HG02571 (cell line): ENCODE results near the gene WDR31.
"Not testable (repeated sequence)": the region's sequence is repeated elsewhere in the genome, so short reads cannot be mapped to it uniquely, and the experiment has no call there.

Experiments
- ATAC-seq: cut with Tn5 transposase; IDR thresholded peaks from one replicate; pipeline ENCODE4 v1.9.1; 2021; ENCODE audit warnings: mild to moderate bottlenecking, moderate library complexity; ENCODE audit not compliant: unreplicated experiment

Gene WDR31

DNA sequence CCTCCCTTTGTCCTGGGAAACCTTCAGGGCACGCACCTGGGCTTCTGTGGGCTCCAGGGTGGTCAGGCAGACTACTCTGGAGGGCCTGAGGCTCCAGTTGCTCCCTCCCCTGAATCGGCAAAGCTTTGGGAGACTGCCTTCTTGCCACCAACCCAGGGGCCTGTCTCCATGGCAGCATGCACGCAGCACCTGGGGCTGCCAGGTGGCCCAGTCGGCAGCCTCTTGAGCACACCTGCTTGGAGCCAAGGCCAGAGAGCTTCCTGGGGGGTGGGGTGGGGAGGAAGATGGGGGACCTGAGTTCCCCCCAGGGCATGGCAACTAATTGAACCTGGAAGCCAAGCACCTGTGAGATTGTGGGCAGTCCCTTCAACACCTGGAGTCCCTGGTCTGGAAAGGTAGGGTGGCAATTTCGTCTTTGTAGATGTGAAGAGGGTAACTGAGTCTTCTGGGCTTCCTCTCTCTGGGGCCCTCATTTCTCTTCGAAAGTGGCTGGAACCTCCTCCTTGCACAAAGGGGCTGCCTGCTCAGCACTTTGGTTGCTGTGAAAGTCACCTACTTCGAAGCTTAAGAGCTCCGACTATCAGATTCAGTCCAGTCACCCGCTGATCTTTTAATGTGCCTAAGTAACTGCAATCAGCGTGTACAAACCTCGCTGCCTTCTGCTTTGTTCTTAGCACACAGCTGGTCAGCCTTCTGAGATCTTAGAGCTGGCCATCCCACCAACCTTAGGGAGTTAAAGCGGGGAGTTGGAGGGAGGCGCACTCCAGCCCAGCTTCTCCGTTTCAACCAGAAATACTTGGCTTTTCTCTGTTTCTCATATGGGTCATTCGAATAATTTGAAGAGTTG lies 40.9 kb downstream of the WDR31 start:
- no peak for ATAC-seq

DNA sequence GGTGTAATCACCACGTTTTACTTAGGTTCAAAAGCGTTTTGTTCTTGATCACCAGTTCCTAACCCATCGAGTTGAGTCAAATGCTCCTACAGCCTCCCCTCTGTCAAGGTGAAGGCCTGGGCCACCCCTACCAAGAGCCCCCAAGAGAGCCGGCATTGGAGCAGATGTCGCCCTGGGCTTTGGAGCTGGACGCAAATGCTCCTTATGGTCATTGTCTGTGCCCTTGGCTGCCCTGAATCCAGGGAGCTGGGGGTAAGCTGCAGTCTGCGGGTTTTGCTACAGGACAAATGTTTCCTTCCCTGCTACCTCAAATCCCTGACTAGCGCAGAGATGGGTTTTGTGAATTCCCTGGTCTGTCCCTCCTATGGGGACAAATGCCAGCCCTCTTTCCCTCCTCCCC lies 41.8 kb downstream of the WDR31 start:
- ATAC-seq, result no peak

GRCh38 chr9:113296796-113297558 lies 43.1 kb downstream of the WDR31 start:
- ATAC-seq, result no peak

DNA sequence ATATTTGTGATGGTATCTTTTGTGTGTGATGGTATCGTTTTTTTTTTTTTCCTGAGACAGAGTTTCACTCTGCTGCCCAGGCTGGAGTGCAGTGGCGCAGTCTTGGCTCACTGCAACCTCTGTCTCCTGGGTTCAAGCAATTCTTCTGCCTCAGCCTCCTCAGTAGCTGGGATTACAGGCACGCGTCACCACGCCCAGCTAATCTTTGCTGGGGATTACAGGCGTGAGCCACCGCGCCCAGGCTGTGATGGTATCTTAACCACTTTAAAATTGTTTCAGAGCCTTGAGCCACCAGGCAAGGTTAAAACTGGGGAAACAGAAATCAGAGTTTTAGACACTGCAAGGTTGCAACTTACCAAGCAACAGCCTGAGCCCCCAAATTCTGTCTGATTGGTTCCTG lies 43.8 kb downstream of the WDR31 start:
- ATAC-seq, result not testable (repeated sequence)

DNA sequence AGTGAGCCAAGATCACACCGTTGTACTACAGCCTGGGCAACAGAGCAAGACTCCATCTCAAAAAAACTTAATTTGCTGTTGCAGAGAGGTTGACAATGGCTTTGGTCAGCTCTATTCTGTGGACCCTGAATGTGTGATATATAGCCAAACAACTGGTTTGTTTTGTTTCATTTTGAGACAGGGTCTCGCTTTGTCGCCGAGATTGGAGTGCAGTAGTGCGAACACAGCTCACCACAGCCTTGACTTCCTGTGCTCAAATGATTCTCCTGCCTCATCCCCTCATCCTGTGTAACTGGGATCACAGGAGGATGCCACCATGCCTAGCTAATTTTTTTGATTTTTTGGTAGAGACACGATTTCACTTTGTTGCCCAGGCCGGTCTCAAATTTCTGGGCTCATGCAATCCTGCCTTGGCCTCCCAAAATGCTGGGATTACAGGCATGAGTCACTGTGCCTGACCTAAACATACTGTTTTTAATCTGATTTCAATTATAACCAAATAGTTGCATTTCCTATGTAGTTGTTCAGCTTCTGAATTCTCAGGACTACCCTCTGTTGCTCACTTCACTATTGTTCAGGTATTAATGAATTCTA lies 46.7 kb downstream of the WDR31 start:
- ATAC-seq, result no peak

- ATAC-seq, result no peak
Measured at GRCh38 chr9:113290052-113290607, 49.9 kb downstream of the WDR31 start.

GRCh38 chr9:113289091-113289490 lies 51.0 kb downstream of the WDR31 start:
- ATAC-seq, result no peak

DNA sequence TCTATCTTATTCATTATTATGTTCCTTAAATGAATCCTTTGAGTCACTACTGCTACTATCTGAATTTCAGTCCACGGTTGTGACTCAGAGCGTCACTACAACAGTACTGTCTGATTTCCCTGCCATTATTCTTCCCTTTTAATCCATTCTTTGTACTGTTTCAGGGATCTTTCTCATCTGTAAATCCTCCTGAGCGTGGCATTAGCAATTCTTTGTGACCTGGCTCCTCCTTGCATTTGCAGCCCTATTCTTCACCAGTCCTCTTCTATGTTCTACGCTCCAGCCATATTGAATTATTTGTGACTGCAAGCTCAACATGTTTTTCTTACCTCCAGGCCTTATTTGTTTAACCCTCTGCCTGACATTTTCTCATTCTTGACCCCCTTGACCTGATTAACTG lies 58.7 kb downstream of the WDR31 start:
- ATAC-seq, result no peak

DNA sequence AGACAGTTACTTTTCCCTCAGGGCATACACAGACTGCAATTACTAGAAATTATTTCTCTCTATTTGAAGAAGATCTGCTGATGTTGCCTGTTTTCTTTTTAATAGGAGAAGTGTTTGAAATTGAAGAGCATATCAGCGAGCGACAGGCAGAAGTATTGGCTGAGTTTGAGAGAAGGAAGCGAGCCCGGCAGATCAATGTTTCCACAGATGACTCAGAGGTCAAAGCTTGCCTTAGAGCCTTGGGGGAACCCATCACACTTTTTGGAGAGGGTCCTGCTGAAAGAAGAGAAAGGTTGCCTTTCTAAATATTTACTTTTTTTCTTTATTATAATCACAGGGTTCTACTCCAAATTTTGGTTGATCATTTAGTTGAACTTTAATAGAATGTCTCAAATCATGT lies 61.2 kb downstream of the WDR31 start:
- no peak for ATAC-seq

- ATAC-seq, result peak; percentile 98
Measured at GRCh38 chr9:113275157-113276131, 64.6 kb downstream of the WDR31 start, which contains the start of the genes CDC26 and PRPF4. Gene CDC26, minus strand, starts transcription at chr9:113275572. Its CDS starts 3,065 bp downstream, at chr9:113272507. Gene PRPF4, plus strand, starts transcription at chr9:113275658. Its CDS starts 86 bp downstream, at chr9:113275744.

DNA sequence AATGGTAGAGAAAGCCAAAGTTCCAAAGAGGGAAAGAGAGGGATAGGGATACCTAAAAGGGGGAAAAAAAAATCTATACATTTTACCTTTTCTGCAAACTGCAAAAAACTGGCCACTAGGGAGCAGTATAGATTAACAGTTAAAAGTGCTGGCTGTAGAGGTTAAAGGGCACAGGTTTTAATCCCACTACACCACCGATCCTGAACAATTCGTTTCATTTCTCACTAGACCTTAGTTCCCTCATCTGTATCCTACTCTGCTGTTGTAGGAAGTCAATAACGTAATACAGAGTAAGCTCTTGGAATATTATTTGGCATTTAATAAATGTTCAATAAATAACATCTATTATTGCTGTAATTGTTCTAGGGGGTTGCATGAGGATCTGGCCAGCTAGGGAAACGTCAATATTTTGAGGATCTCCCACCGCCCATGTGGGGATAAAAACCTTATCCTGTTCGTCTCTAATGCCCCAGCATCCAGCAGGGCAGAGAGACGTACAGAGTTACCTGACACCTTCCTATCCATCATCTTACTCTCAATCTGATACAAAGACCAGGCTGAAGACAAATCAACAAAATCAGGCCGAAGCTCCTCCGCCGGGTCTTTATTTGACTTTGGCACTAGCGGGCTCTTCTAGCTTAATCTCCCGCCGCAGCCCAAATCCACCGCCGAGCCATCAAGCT lies 65.5 kb downstream of the WDR31 start:
- peak; percentile 5 for ATAC-seq

GRCh38 chr9:113269871-113270270 lies 70.2 kb downstream of the WDR31 start:
- no peak for ATAC-seq

DNA sequence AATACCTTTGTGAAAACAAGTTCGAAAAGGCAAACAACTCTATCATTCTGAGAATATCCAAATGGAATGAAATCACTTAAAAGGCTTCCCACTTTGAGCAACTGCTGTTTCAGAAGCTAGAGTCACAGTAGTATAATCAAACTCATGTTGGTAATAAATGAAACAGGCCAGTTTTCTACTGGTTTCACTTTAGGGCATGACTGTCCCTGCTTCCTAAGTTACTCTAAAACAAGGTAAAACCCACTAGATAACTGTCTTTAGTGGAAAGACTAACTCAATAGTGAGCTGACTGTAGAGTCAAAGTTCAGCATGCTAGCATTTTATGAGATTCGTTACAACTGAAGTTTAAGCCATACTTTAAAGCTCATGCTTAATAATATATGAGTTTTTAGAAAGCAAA lies 70.7 kb downstream of the WDR31 start:
- no peak for ATAC-seq

GRCh38 chr9:113267911-113268566 lies 72.0 kb downstream of the WDR31 start:
- no peak for ATAC-seq

GRCh38 chr9:113266174-113266573 lies 73.9 kb downstream of the WDR31 start:
- ATAC-seq, result no peak
